HepG2 (cell line): ENCODE measurements around the gene ATG13. TPM values are rescaled to one million over a fixed set of nuclear protein-coding genes. Genes with fewer than 3 reads are reported as not detected.
A peak's percentile ranks its signal among the peaks of the same experiment; 100 is the strongest.

Experiments
- ATAC-seq: fragments of 200-7000 bp; cut with Tn5 transposase; 3 replicates; pipeline ENCODE4 v1.9.1; 2020; ENCODE audit warnings: mild to moderate bottlenecking, moderate library complexity
- BruUV-seq: library from RNA; stranded (reverse); fragments of 400-500 nt; replicated peaks from 2 replicates; lab custom pipeline; 2021; lab: Mats Ljungman, UMichigan
- CTCF ChIA-PET: fragments of 300-600 bp; formaldehyde crosslinking; extraction: SDS; loops from one replicate; lab custom pipeline; 2021; ENCODE audit warnings: low total read pairs, inconsistent platforms, low intra/inter-chr PET ratio; lab: Yijun Ruan, JAX
- POLR2A ChIA-PET: fragments of 350-600 bp; sonication (Branson Sonifier 250); formaldehyde crosslinking; loops from one replicate; lab custom pipeline; 2020; ENCODE audit warnings: antibody characterized with exemption, inconsistent platforms; lab: Yijun Ruan, JAX
- DNase-seq: peaks from one replicate; pipeline ENCODE4 v3.0.0-alpha.2; 2015; ENCODE audit warnings: low spot score
- FAIRE-seq: peaks from 3 replicates; lab custom pipeline; 2011; peaks lifted over from hg19 to GRCh38; lab: Jason Lieb, UNC
- H2AFZ ChIP-seq: one replicate; pipeline ENCODE4 v1.6.1; 2011; ENCODE audit warnings: low read length, inconsistent platforms
- H3K27ac ChIP-seq: fragments of 300-600 bp; 3 replicates; pipeline ENCODE4 v1.8.0; 2011; ENCODE audit warnings: mixed run types, mild to moderate bottlenecking, mixed read lengths, low read length, inconsistent platforms; ENCODE audit not compliant: insufficient read depth; ENCODE audit errors: extremely low read length
- H3K27me3 ChIP-seq, 2 experiments: fragments of 200-600 bp in 1 of 2; 2 replicates in 1 of 2; 3 replicates in 1 of 2; pipeline versions ENCODE4 v1.6.0 to v1.8.0; 2011; ENCODE audit warnings: low read length in 2 of 2, mild to moderate bottlenecking in 2 of 2, moderate library complexity in 2 of 2, inconsistent platforms in 1 of 2; ENCODE audit not compliant: insufficient read depth in 2 of 2, control insufficient read depth in 1 of 2
- H3K36me3 ChIP-seq, 2 experiments: fragments of 200-600 bp in 1 of 2; replicated peaks in 1 of 2; 2 replicates in 1 of 2; 3 replicates in 1 of 2; pipeline versions ENCODE4 v1.5.1 to v1.8.0; 2011; ENCODE audit warnings: low read length in 2 of 2, inconsistent platforms in 1 of 2; ENCODE audit not compliant: insufficient read depth in 2 of 2, control insufficient read depth in 1 of 2
- H3K4me1 ChIP-seq: 2 replicates; pipeline ENCODE4 v1.5.1; 2012; ENCODE audit warnings: low read length, inconsistent platforms; ENCODE audit not compliant: insufficient read depth
- H3K4me2 ChIP-seq: 2 replicates; pipeline ENCODE4 v1.6.0; 2011; ENCODE audit warnings: low read depth, low read length, inconsistent platforms
- H3K4me3 ChIP-seq, 3 experiments: fragments of 200-600 bp in 1 of 3; sonication (generic), shearing (Covaris generic) in 1 of 3; replicated peaks in 1 of 3; 2 replicates each; pipeline ENCODE4 v1.5.1; 2011 to 2016; ENCODE audit warnings: low read length in 3 of 3, inconsistent platforms in 2 of 3, low read depth in 2 of 3, mild to moderate bottlenecking in 2 of 3, control low read depth in 1 of 3, mixed read lengths in 1 of 3; ENCODE audit not compliant: insufficient read depth in 1 of 3
- H3K79me2 ChIP-seq: one replicate; pipeline ENCODE4 v1.6.1; 2011; ENCODE audit warnings: low read length, inconsistent platforms; ENCODE audit not compliant: insufficient read depth
- H3K9ac ChIP-seq: 2 replicates; pipeline ENCODE4 v1.6.0; 2011; ENCODE audit warnings: mild to moderate bottlenecking, low read depth, low read length, inconsistent platforms; ENCODE audit not compliant: insufficient read depth
- H3K9me3 ChIP-seq: 2 replicates; pipeline ENCODE4 v1.5.1; 2012; ENCODE audit warnings: mild to moderate bottlenecking, low read length
- H4K20me1 ChIP-seq: 2 replicates; pipeline ENCODE4 v1.6.0; 2011; ENCODE audit warnings: inconsistent platforms, mild to moderate bottlenecking, low read length, moderate library complexity; ENCODE audit not compliant: insufficient read depth
- CERS6 ChIP-seq: sonication (generic); formaldehyde crosslinking; IDR thresholded peaks from 2 replicates; pipeline ENCODE4 v1.5.0; 2020; ENCODE audit warnings: missing genetic modification reagents
- CSRNP1 ChIP-seq: sonication (generic); formaldehyde crosslinking; IDR thresholded peaks from 2 replicates; pipeline ENCODE4 v1.8.1; 2023; ENCODE audit warnings: mild to moderate bottlenecking, missing genetic modification reagents
- DRAP1 ChIP-seq: IDR thresholded peaks from 2 replicates; pipeline ENCODE4 v1.6.1; 2016; ENCODE audit warnings: missing genetic modification reagents, missing compliant biosample characterization
- EZH2 ChIP-seq: conservative IDR thresholded peaks from 2 replicates; pipeline ENCODE4 v1.6.1; 2012; ENCODE audit warnings: mild to moderate bottlenecking, low read depth, low read length, moderate library complexity
- KDM3A ChIP-seq: IDR thresholded peaks from 2 replicates; pipeline ENCODE4 v1.6.1; 2018; ENCODE audit warnings: low read depth, missing compliant biosample characterization
- PAX8 ChIP-seq: sonication (generic); formaldehyde crosslinking; IDR thresholded peaks from 2 replicates; pipeline ENCODE4 v1.8.0; 2022; ENCODE audit warnings: mild to moderate bottlenecking, missing genetic modification reagents, borderline replicate concordance
- RAD21 ChIP-seq: fragments of 450-650 bp; formaldehyde crosslinking; IDR thresholded peaks from 2 replicates; pipeline ENCODE4 v1.5.0; 2020; ENCODE audit warnings: mild to moderate bottlenecking
- RFXAP ChIP-seq: sonication (generic); formaldehyde crosslinking; IDR thresholded peaks from 2 replicates; pipeline ENCODE4 v1.4.0; 2020; ENCODE audit warnings: missing genetic modification reagents, borderline replicate concordance
- SNAPC2 ChIP-seq: sonication (generic); formaldehyde crosslinking; IDR thresholded peaks from 2 replicates; pipeline ENCODE4 v1.8.1; 2022; ENCODE audit warnings: mild to moderate bottlenecking, missing genetic modification reagents
- SP1 ChIP-seq, 2 experiments: fragments of 450-650 bp in 1 of 2; sonication (generic) in 1 of 2; formaldehyde crosslinking in 1 of 2; IDR thresholded peaks; 2 replicates each; pipeline versions ENCODE4 v1.4.0 to v1.6.1; 2016 to 2020; ENCODE audit warnings: missing genetic modification reagents in 1 of 2
- ZNF138 ChIP-seq: sonication (generic); formaldehyde crosslinking; IDR thresholded peaks from 2 replicates; pipeline ENCODE4 v1.5.0; 2020; ENCODE audit warnings: mild to moderate bottlenecking, low read depth, missing genetic modification reagents
- ZNF24 ChIP-seq: fragments of 450-650 bp; IDR thresholded peaks from 2 replicates; pipeline ENCODE4 v1.6.1; 2017; ENCODE audit warnings: antibody characterized with exemption, mild to moderate bottlenecking
- ZNF510 ChIP-seq: sonication (generic); formaldehyde crosslinking; IDR thresholded peaks from 2 replicates; pipeline ENCODE4 v1.4.0; 2020; ENCODE audit warnings: low read depth, mild to moderate bottlenecking, missing genetic modification reagents
- ZNF569 ChIP-seq: sonication (generic); formaldehyde crosslinking; IDR thresholded peaks from 2 replicates; pipeline ENCODE4 v1.5.0; 2020; ENCODE audit warnings: mild to moderate bottlenecking, missing genetic modification reagents, moderate library complexity, borderline replicate concordance
- ZNF576 ChIP-seq: sonication (generic); formaldehyde crosslinking; IDR thresholded peaks from 2 replicates; pipeline ENCODE4 v1.4.0; 2020; ENCODE audit warnings: mild to moderate bottlenecking, missing genetic modification reagents
- ZNF605 ChIP-seq: sonication (generic); formaldehyde crosslinking; IDR thresholded peaks from 2 replicates; pipeline ENCODE4 v1.8.0; 2022; ENCODE audit warnings: mild to moderate bottlenecking, missing genetic modification reagents
- ZNF879 ChIP-seq: sonication (generic); formaldehyde crosslinking; IDR thresholded peaks from 2 replicates; pipeline ENCODE4 v1.8.1; 2023; ENCODE audit warnings: missing genetic modification reagents
- WGBS: methylation state at CpG from one replicate; pipeline ENCODE4 v1.1.6; 2017; ENCODE audit warnings: low lambda C conversion rate; 5-methylcytosine and 5-hydroxymethylcytosine counted together
- in situ Hi-C: cut with HindIII; loops from 2 replicates; pipeline ENCODE4 v1.10.0; 2017; ENCODE audit warnings: low pct_unique_long_range_greater_than_20kb; ENCODE audit not compliant: extremely low pct_ligation_motif_present
- intact Hi-C: fragments of 100-400 bp; cut with micrococcal nuclease; formaldehyde crosslinking; loops from one replicate; pipeline ENCODE4 v1.10.0; 2022; ENCODE audit not compliant: unreplicated experiment
- polyA plus RNA-seq, 8 experiments: library from polyadenylated mRNA; depleted of rRNA in 3 of 8; stranded (reverse) in 7 of 8; unstranded in 1 of 8; fragments of >200 nt; fragmentation: Illumina TruSeq in 4 of 8; extraction: Trizol in 4 of 8; gene quantifications; 2 replicates each; pipeline versions ENCODE4 v1.2.1 to v1.2.3, GENCODE V29; 2011 to 2016; ENCODE audit warnings: low read depth in 4 of 8, missing spikeins in 1 of 8, mixed read lengths in 1 of 8; ENCODE audit not compliant: insufficient read depth in 1 of 8
- total RNA-seq, 5 experiments: library from RNA; depleted of rRNA; stranded (reverse); fragments of >200 nt; fragmentation: Illumina TruSeq; extraction: Trizol; gene quantifications; 2 replicates each; pipeline ENCODE4 v1.2.3, GENCODE V29; 2016; ENCODE audit warnings: low read depth in 1 of 5

Gene ATG13
- total and polyA plus RNA-seq, 2 of the 13 experiments (the other 11 are each of a cell fraction or from before 2014, with no cell fraction given), result 55.0 to 77.3 TPM

- no peak overlapping the region for H3K9ac ChIP-seq
- no peaks in the 10 kb centered on the region for H4K20me1 ChIP-seq
- CTCF ChIA-PET, result no interaction called here
- intact Hi-C loops (no loop called here), in situ Hi-C loops (no loop called here)
- no peaks in the 10 kb centered on the region for H3K27me3 ChIP-seq
- H3K36me3 ChIP-seq, result peaks cover 5 to 7% of the 10 kb centered on the region in 2 experiments; a peak in 4 of 5 replicates
- H3K27ac ChIP-seq, result peak overlapping the region; percentile 11
- POLR2A ChIA-PET, result interaction anchor here (1.0 kb wide), 1 partner anchor 112 kb away, joined by 3 read pairs; the partner anchor contains the start of gene F2
- WGBS, result 95% methylated on average over 1 of the region's 1 CpG
- TF ChIP-seq RFXAP (no peak), CERS6 (CRISPR knock-in tag) (no peak), ZNF879 (no peak), ZNF24 (no peak), ZNF138 (no peak), ZNF510 (no peak)
- peaks cover 26% of the 10 kb centered on the region for H3K4me1 ChIP-seq
- no peaks in the 10 kb centered on the region for H3K79me2 ChIP-seq
- H3K4me3 ChIP-seq, result no peak overlapping the region
- ATAC-seq (no peak), DNase-seq (no peak), FAIRE-seq (no peak)
- no peak overlapping the region for H2AFZ ChIP-seq
- H3K9me3 ChIP-seq, result no peaks in the 10 kb centered on the region
- H3K4me2 ChIP-seq, result no peak overlapping the region
- no TSS peak for BruUV-seq
These were observed 9.8 kb upstream of the ATG13 start for GRCh38 chr11:46607516-46607915.

GRCh38 chr11:46609386-46609785 is 8.0 kb upstream of the ATG13 start:
- H3K27me3 ChIP-seq, result no peaks in the 10 kb centered on the region
- no peaks in the 10 kb centered on the region for H3K36me3 ChIP-seq
- ChIA-PET CTCF (no interaction called here), POLR2A (no interaction called here)
- no peak overlapping the region for H3K4me3 ChIP-seq
- H3K9me3 ChIP-seq, result no peaks in the 10 kb centered on the region
- no peaks in the 10 kb centered on the region for H3K79me2 ChIP-seq
- H4K20me1 ChIP-seq, result no peaks in the 10 kb centered on the region
- H3K9ac ChIP-seq, result no peak overlapping the region
- DNase-seq (no peak), ATAC-seq (no peak), FAIRE-seq (no peak)
- 90% methylated on average over 6 of the region's 6 CpGs for WGBS
- peaks cover 31% of the 10 kb centered on the region for H3K4me1 ChIP-seq
- intact Hi-C loops (no loop called here), in situ Hi-C loops (no loop called here)
- no peak overlapping the region for H2AFZ ChIP-seq
- H3K27ac ChIP-seq, result no peak overlapping the region
- BruUV-seq, result no TSS peak
- H3K4me2 ChIP-seq, result no peak overlapping the region
- TF ChIP-seq ZNF576, result no peak
- no peak for TF ChIP-seq ZNF569 (CRISPR knock-in tag)
- TF ChIP-seq CSRNP1 (CRISPR knock-in tag), result no peak
- TF ChIP-seq RAD21, result no peak
- TF ChIP-seq KDM3A (CRISPR knock-in tag), result no peak
- TF ChIP-seq ZNF605 (CRISPR knock-in tag), result no peak
- no peak for TF ChIP-seq SNAPC2 (CRISPR knock-in tag)
- no peak for TF ChIP-seq DRAP1
- no peak for TF ChIP-seq PAX8 (CRISPR knock-in tag)
- TF ChIP-seq EZH2, result no peak
- TF ChIP-seq SP1 (IDR thresholded peaks at IDR 0.05), result no peak
- TF ChIP-seq SP1 (CRISPR knock-in tag; IDR thresholded peaks at IDR 0.05), result no peak
